Medulla oblongata (tissue), 1 donor: ENCODE data around the gene APOL1.

Experiments used
- DNase-seq: peaks from one replicate; pipeline ENCODE4 v3.0.0-alpha.2; 2015; ENCODE audit errors: extremely low spot score

APOL1 gene

GRCh38 chr22:36291831-36292740 lies 39.2 kb downstream of the APOL1 start:
- DNase-seq = no peak

GRCh38 chr22:36292823-36293530 lies 40.0 kb downstream of the APOL1 start:
- no peak for DNase-seq

- no peak for DNase-seq
Measured at GRCh38 chr22:36293606-36294292, 40.8 kb downstream of the APOL1 start.

GRCh38 chr22:36294293-36294620 lies 41.3 kb downstream of the APOL1 start:
- DNase-seq = no peak

GRCh38 chr22:36294801-36295200 lies 41.9 kb downstream of the APOL1 start:
- no peak for DNase-seq

GRCh38 chr22:36295247-36295646 lies 42.3 kb downstream of the APOL1 start:
- DNase-seq = no peak

- no peak for DNase-seq
Measured at GRCh38 chr22:36296690-36297089, 43.8 kb downstream of the APOL1 start.

- DNase-seq = no peak
Measured at GRCh38 chr22:36297568-36297967, 44.6 kb downstream of the APOL1 start.

GRCh38 chr22:36298118-36298517 lies 45.2 kb downstream of the APOL1 start:
- DNase-seq = no peak

- no peak for DNase-seq
Measured at GRCh38 chr22:36298601-36299000, 45.7 kb downstream of the APOL1 start.

GRCh38 chr22:36299295-36299694 lies 46.4 kb downstream of the APOL1 start:
- DNase-seq = no peak

GRCh38 chr22:36299911-36300310 lies 47.0 kb downstream of the APOL1 start:
- DNase-seq = no peak

- DNase-seq = no peak
Measured at GRCh38 chr22:36300396-36301212, 47.7 kb downstream of the APOL1 start.

- DNase-seq = peak; percentile 66
Measured at GRCh38 chr22:36301384-36301828, 48.5 kb downstream of the APOL1 start.

GRCh38 chr22:36301851-36302250 lies 48.9 kb downstream of the APOL1 start:
- no peak for DNase-seq

- DNase-seq = no peak
Measured at GRCh38 chr22:36302439-36303114, 49.6 kb downstream of the APOL1 start.

GRCh38 chr22:36303115-36303467 lies 50.2 kb downstream of the APOL1 start:
- no peak for DNase-seq

GRCh38 chr22:36303874-36304273 lies 50.9 kb downstream of the APOL1 start:
- DNase-seq = no peak

GRCh38 chr22:36304429-36304828 lies 51.5 kb downstream of the APOL1 start:
- no peak for DNase-seq

- no peak for DNase-seq
Measured at GRCh38 chr22:36305813-36306212, 52.9 kb downstream of the APOL1 start.

- no peak for DNase-seq
Measured at GRCh38 chr22:36306227-36306626, 53.3 kb downstream of the APOL1 start.
